Panc1 (cell line): ENCODE results near the gene RALGPS2. TPM values are rescaled to one million over a fixed set of nuclear protein-coding genes. Genes with fewer than 3 reads are reported as not detected.

Experiments used
- ATAC-seq: fragments of 200-7000 bp; cut with Tn5 transposase; 2 replicates; pipeline ENCODE4 v1.9.1; 2020; ENCODE audit warnings: mild to moderate bottlenecking, moderate library complexity
- BruUV-seq: library from RNA; stranded (reverse); fragments of 400-500 nt; replicated peaks from 2 replicates; lab custom pipeline; 2021; lab: Mats Ljungman, UMichigan
- CTCF ChIA-PET: fragments of 300-600 bp; sonication (Branson Sonifier 250); formaldehyde crosslinking; loops from one replicate; lab custom pipeline; 2022; ENCODE audit warnings: antibody characterized with exemption; lab: Charles Lee
- POLR2A ChIA-PET: fragments of 300-600 bp; sonication (Branson Sonifier 250); formaldehyde crosslinking; loops from one replicate; lab custom pipeline; 2022; ENCODE audit warnings: antibody characterized with exemption; lab: Charles Lee
- DNase-seq: peaks from one replicate; pipeline ENCODE4 v3.0.0-alpha.2; 2010; ENCODE audit warnings: low read depth, low spot score
- H3K27ac ChIP-seq: 2 replicates; pipeline ENCODE4 v1.5.1; 2011; ENCODE audit warnings: mild to moderate bottlenecking, low read length, inconsistent platforms
- H3K27me3 ChIP-seq: fragments of 200-500 bp; sonication (Bioruptor generic); 2 replicates; pipeline ENCODE4 v1.6.0; 2014; ENCODE audit warnings: low read length, inconsistent platforms; ENCODE audit not compliant: control insufficient read depth, insufficient read depth
- H3K36me3 ChIP-seq: fragments of 200-500 bp; sonication (Bioruptor generic); 2 replicates; pipeline ENCODE4 v1.5.1; 2014; ENCODE audit warnings: inconsistent platforms, mild to moderate bottlenecking, low read length, moderate library complexity; ENCODE audit not compliant: control insufficient read depth, insufficient read depth
- H3K4me1 ChIP-seq: 2 replicates; pipeline ENCODE4 v1.5.1; 2011; ENCODE audit warnings: inconsistent platforms, mild to moderate bottlenecking, low read length, moderate library complexity; ENCODE audit not compliant: control insufficient read depth, insufficient read depth
- H3K4me3 ChIP-seq, 2 experiments: 2 replicates each; pipeline ENCODE4 v1.5.1; 2011 to 2012; ENCODE audit warnings: low read depth in 2 of 2, low read length in 2 of 2, mild to moderate bottlenecking in 2 of 2, inconsistent platforms in 1 of 2, moderate library complexity in 1 of 2
- H3K9me3 ChIP-seq: fragments of 200-500 bp; sonication (Bioruptor generic); 2 replicates; pipeline ENCODE4 v1.5.1; 2014; ENCODE audit warnings: low read depth, mild to moderate bottlenecking, inconsistent platforms, low read length, moderate library complexity; ENCODE audit not compliant: control insufficient read depth, insufficient read depth
- in situ Hi-C: cut with HindIII; loops from 2 replicates; pipeline ENCODE4 v1.10.0; 2016; ENCODE audit warnings: low sequenced_read_pairs, low pct_unique_long_range_greater_than_20kb
- intact Hi-C: fragments of 100-400 bp; cut with micrococcal nuclease; formaldehyde crosslinking; loops from one replicate; pipeline ENCODE4 v1.10.0; 2022; ENCODE audit not compliant: unreplicated experiment
- total RNA-seq: library from RNA; stranded (reverse); gene quantifications from one replicate; pipeline ENCODE4 v1.2.1, GENCODE V29; 2021; ENCODE audit not compliant: unreplicated experiment
- TF ChIP-seq, protein P1 (sequence below): fragments of 450-650 bp; IDR thresholded peaks from 2 replicates; pipeline ENCODE4 v1.5.1; 2017; ENCODE audit warnings: mild to moderate bottlenecking
- TF ChIP-seq, protein P2 (sequence below), 2 experiments: IDR thresholded peaks; 2 replicates each; pipeline ENCODE4 v1.6.1; 2011 to 2012; ENCODE audit warnings: low read depth in 2 of 2, control low read depth in 1 of 2, low read length in 1 of 2, mild to moderate bottlenecking in 1 of 2, moderate library complexity in 1 of 2; ENCODE audit not compliant: insufficient read depth in 1 of 2

RALGPS2 gene
- total RNA-seq, 1 experiment from 2014 or later: 5.4 TPM

DNA sequence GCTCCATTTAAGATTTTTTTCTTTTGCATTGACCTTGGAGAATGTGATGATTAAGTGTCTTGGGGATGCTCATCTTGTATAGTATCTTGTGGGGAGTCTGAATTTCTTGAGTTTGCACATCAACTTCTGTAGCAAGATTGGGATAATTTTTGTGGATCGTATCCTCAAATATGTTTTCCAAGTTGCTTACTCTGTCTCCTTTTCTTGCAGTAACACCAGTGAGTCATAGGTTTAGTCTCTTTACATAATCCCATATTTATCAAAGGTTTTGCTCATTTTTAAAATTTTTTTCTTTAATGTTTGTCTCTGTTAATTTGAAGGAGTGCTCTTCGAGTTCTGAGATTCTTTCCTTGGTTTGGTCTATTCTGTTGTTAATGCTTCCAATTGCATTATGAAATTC is 187.6 kb downstream of the RALGPS2 start:
- ChIA-PET CTCF (no interaction called here), POLR2A (no interaction called here)
- Histone ChIP-seq H3K27me3 (no peaks in the 10 kb centered on the region), H3K9me3 (no peaks in the 10 kb centered on the region), H3K4me1 (no peaks in the 10 kb centered on the region), H3K4me3 (no peak overlapping the region), H3K36me3 (no peaks in the 10 kb centered on the region), H3K27ac (no peak overlapping the region)
- BruUV-seq: no TSS peak
- TF ChIP-seq, protein P1, sequence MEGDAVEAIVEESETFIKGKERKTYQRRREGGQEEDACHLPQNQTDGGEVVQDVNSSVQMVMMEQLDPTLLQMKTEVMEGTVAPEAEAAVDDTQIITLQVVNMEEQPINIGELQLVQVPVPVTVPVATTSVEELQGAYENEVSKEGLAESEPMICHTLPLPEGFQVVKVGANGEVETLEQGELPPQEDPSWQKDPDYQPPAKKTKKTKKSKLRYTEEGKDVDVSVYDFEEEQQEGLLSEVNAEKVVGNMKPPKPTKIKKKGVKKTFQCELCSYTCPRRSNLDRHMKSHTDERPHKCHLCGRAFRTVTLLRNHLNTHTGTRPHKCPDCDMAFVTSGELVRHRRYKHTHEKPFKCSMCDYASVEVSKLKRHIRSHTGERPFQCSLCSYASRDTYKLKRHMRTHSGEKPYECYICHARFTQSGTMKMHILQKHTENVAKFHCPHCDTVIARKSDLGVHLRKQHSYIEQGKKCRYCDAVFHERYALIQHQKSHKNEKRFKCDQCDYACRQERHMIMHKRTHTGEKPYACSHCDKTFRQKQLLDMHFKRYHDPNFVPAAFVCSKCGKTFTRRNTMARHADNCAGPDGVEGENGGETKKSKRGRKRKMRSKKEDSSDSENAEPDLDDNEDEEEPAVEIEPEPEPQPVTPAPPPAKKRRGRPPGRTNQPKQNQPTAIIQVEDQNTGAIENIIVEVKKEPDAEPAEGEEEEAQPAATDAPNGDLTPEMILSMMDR: no peak
- TF ChIP-seq, protein P2, sequence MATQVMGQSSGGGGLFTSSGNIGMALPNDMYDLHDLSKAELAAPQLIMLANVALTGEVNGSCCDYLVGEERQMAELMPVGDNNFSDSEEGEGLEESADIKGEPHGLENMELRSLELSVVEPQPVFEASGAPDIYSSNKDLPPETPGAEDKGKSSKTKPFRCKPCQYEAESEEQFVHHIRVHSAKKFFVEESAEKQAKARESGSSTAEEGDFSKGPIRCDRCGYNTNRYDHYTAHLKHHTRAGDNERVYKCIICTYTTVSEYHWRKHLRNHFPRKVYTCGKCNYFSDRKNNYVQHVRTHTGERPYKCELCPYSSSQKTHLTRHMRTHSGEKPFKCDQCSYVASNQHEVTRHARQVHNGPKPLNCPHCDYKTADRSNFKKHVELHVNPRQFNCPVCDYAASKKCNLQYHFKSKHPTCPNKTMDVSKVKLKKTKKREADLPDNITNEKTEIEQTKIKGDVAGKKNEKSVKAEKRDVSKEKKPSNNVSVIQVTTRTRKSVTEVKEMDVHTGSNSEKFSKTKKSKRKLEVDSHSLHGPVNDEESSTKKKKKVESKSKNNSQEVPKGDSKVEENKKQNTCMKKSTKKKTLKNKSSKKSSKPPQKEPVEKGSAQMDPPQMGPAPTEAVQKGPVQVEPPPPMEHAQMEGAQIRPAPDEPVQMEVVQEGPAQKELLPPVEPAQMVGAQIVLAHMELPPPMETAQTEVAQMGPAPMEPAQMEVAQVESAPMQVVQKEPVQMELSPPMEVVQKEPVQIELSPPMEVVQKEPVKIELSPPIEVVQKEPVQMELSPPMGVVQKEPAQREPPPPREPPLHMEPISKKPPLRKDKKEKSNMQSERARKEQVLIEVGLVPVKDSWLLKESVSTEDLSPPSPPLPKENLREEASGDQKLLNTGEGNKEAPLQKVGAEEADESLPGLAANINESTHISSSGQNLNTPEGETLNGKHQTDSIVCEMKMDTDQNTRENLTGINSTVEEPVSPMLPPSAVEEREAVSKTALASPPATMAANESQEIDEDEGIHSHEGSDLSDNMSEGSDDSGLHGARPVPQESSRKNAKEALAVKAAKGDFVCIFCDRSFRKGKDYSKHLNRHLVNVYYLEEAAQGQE (IDR thresholded peaks at IDR 0.05; ENCODE audit: insufficient read depth in 1 of 2, low read depth in 2 of 2, low read length in 1 of 2): no peak
- intact Hi-C loops (no loop called here), in situ Hi-C loops (no loop called here)
- ATAC-seq (no peak), DNase-seq (no peak)

DNA sequence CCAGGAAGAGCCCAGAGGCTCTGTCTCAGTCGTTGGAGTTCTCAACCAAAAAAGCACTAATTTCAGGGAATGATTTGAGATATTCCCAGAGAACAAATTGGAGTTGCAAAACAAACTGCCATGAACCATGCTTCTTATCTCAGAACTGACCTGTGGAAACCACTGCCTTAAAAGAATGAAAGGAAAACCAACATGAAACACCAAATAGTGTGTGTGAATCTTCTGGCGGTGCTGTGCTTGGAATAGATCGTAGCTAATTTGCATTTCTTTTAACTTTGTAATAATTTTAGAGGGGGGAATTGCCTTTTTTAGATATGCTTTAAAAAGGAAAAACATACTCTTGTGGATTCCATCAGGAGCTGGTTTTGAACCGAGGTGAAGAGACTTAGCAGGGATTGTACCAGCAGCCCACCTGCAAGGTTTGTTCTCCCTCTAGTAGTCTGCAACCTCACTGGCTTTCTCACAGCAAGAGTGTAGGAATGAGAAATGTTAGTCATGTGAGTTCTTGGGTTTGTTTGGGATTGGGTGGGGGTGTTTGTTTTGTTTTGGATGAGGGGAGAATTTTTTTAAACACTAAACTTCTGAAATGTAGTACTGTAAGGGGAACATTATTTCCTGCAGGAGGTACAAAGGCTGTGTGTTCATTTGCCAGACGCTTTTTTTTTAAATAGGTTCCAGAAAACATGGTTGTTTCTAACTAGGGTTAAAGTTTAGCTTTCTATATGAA is 191.6 kb downstream of the RALGPS2 start:
- no peaks in the 10 kb centered on the region for H3K4me1 ChIP-seq
- no peak overlapping the region for H3K4me3 ChIP-seq
- intact Hi-C loops (no loop called here), in situ Hi-C loops (no loop called here)
- ChIA-PET POLR2A (no interaction called here), CTCF (no interaction called here)
- DNase-seq (no peak), ATAC-seq (no peak)
- H3K36me3 ChIP-seq: no peaks in the 10 kb centered on the region
- TF ChIP-seq, protein P1: no peak
- TF ChIP-seq, protein P2 (IDR thresholded peaks at IDR 0.05; ENCODE audit: insufficient read depth in 1 of 2, low read depth in 2 of 2, low read length in 1 of 2): no peak
- no TSS peak for BruUV-seq
- H3K9me3 ChIP-seq: no peaks in the 10 kb centered on the region
- H3K27me3 ChIP-seq: no peaks in the 10 kb centered on the region
- no peak overlapping the region for H3K27ac ChIP-seq
